Fibroblast of mammary gland (primary cell): Measurements from ENCODE around the gene EMX1.

ENCODE experiments used
- DNase-seq: peaks from one replicate; pipeline ENCODE4 v3.0.0-alpha.2; 2010; ENCODE audit warnings: low read depth
- H3K4me3 ChIP-seq: 2 replicates; pipeline ENCODE4 v1.5.1; 2011; ENCODE audit warnings: low read depth, mild to moderate bottlenecking, low read length, moderate library complexity; ENCODE audit not compliant: control insufficient read depth
- CTCF ChIP-seq: conservative IDR thresholded peaks from 2 replicates; pipeline ENCODE4 v1.5.1; 2011; ENCODE audit warnings: low read depth, low read length, inconsistent platforms; ENCODE audit not compliant: control insufficient read depth, insufficient read depth

EMX1 gene

GRCh38 chr2:72959554-72959953, 42.2 kb downstream of the EMX1 start:
- TF ChIP-seq CTCF: no peak
- H3K4me3 ChIP-seq: no peak overlapping the region
- DNase-seq: no peak

GRCh38 chr2:72959995-72960981, 43.0 kb downstream of the EMX1 start:
- no peak for TF ChIP-seq CTCF
- H3K4me3 ChIP-seq: no peak overlapping the region
- DNase-seq: no peak

- DNase-seq: no peak
- TF ChIP-seq CTCF: no peak
- H3K4me3 ChIP-seq: no peak overlapping the region
These were observed 43.9 kb downstream of the EMX1 start for GRCh38 chr2:72961036-72961720.

- no peak for TF ChIP-seq CTCF
- no peak overlapping the region for H3K4me3 ChIP-seq
- no peak for DNase-seq
These were observed 44.6 kb downstream of the EMX1 start for GRCh38 chr2:72961853-72962468.

- no peak for DNase-seq
- H3K4me3 ChIP-seq: no peak overlapping the region
- no peak for TF ChIP-seq CTCF
These were observed 45.6 kb downstream of the EMX1 start for GRCh38 chr2:72962911-72963310.

GRCh38 chr2:72963423-72964145, 46.3 kb downstream of the EMX1 start:
- H3K4me3 ChIP-seq: no peak overlapping the region
- DNase-seq: no peak
- TF ChIP-seq CTCF: no peak
